ENCODE measurements around the gene PSMD9. TPM values are rescaled to one million over a fixed set of nuclear protein-coding genes. Genes with fewer than 3 reads are reported as not detected.

PSMD9 gene
- polyA plus RNA-seq, 1 donor (not counting 4 experiments of a cell fraction or from before 2014, with no cell fraction given), result 84.8 TPM

GRCh38 chr12:121933522-121934308 lies 45.1 kb downstream of the PSMD9 start:
- Histone ChIP-seq H4K20me1 (ENCODE audit: control insufficient read depth, extremely low read depth, insufficient read depth, low read length) (no peaks in the 10 kb centered on the region), H2AFZ (ENCODE audit: control insufficient read depth, low read length) (no peak overlapping the region), H3K4me1 (ENCODE audit: control insufficient read depth, extremely low read depth, insufficient read depth, low read length) (peaks cover under 1% of the 10 kb centered on the region), H3K4me2 (ENCODE audit: control insufficient read depth, extremely low read depth, insufficient read depth, low read depth, low read length) (no peak overlapping the region), H3K9ac (ENCODE audit: control insufficient read depth, extremely low read depth, insufficient read depth, low read length) (no peak overlapping the region), H3K4me3 (ENCODE audit: control insufficient read depth in 2 of 3, extremely low read depth in 1 of 3, insufficient read depth in 2 of 3, low read depth in 1 of 3, low read length in 3 of 3) (no peak overlapping the region), H3K27me3 (ENCODE audit: control insufficient read depth, extremely low read depth, insufficient read depth, low read length) (no peaks in the 10 kb centered on the region), H3K9me1 (ENCODE audit: control insufficient read depth, extremely low read depth, insufficient read depth, low read length) (no peaks in the 10 kb centered on the region), H3K27ac (ENCODE audit: control insufficient read depth, insufficient read depth, low read length) (no peak overlapping the region), H3K9me3 (ENCODE audit: control insufficient read depth, low read depth, low read length) (no peaks in the 10 kb centered on the region), H3K79me2 (ENCODE audit: control insufficient read depth, insufficient read depth, low read length) (no peaks in the 10 kb centered on the region), H3K36me3 (ENCODE audit: control insufficient read depth in 2 of 2, extremely low read depth in 1 of 2, insufficient read depth in 2 of 2, low read length in 2 of 2) (peaks cover 19 to 20% of the 10 kb centered on the region in 2 experiments)
- dilution Hi-C loops (cut with MboI; ENCODE audit: extremely low pct_ligation_motif_present, low sequenced_read_pairs), result no loop called here
- no peak for FAIRE-seq
- no peak for DNase-seq (ENCODE audit: low read depth, low spot score)
- TF ChIP-seq EZH2 (IDR thresholded peaks at IDR 0.05; ENCODE audit: low read length), result no peak
- TF ChIP-seq CTCF (optimal IDR thresholded peaks at IDR 0.05 in 1 of 3, IDR thresholded peaks at IDR 0.05 in 1 of 3, conservative IDR thresholded peaks at IDR 0.05 in 1 of 3; ENCODE audit: extremely low read depth in 1 of 3, insufficient read depth in 2 of 3, low read length in 3 of 3), result peak; percentile 9 to 27 (median 18)

- no peaks in the 10 kb centered on the region for H3K79me2 ChIP-seq (ENCODE audit: control insufficient read depth, insufficient read depth, low read length)
- FAIRE-seq, result no peak
- no peaks in the 10 kb centered on the region for H4K20me1 ChIP-seq (ENCODE audit: control insufficient read depth, extremely low read depth, insufficient read depth, low read length)
- H3K9me1 ChIP-seq (ENCODE audit: control insufficient read depth, extremely low read depth, insufficient read depth, low read length), result no peaks in the 10 kb centered on the region
- H3K9me3 ChIP-seq (ENCODE audit: control insufficient read depth, low read depth, low read length), result no peaks in the 10 kb centered on the region
- dilution Hi-C loops (cut with MboI; ENCODE audit: extremely low pct_ligation_motif_present, low sequenced_read_pairs), result no loop called here
- TF ChIP-seq EZH2 (IDR thresholded peaks at IDR 0.05; ENCODE audit: low read length), result no peak
- no peak for TF ChIP-seq CTCF (optimal IDR thresholded peaks at IDR 0.05 in 1 of 3, IDR thresholded peaks at IDR 0.05 in 1 of 3, conservative IDR thresholded peaks at IDR 0.05 in 1 of 3; ENCODE audit: extremely low read depth in 1 of 3, insufficient read depth in 2 of 3, low read length in 3 of 3)
- no peak overlapping the region for H3K27ac ChIP-seq (ENCODE audit: control insufficient read depth, insufficient read depth, low read length)
- peaks cover 19 to 20% of the 10 kb centered on the region in 2 experiments for H3K36me3 ChIP-seq (ENCODE audit: control insufficient read depth in 2 of 2, extremely low read depth in 1 of 2, insufficient read depth in 2 of 2, low read length in 2 of 2)
- no peak overlapping the region for H3K4me3 ChIP-seq (ENCODE audit: control insufficient read depth in 2 of 3, extremely low read depth in 1 of 3, insufficient read depth in 2 of 3, low read depth in 1 of 3, low read length in 3 of 3)
- no peak overlapping the region for H3K4me2 ChIP-seq (ENCODE audit: control insufficient read depth, extremely low read depth, insufficient read depth, low read depth, low read length)
- H3K9ac ChIP-seq (ENCODE audit: control insufficient read depth, extremely low read depth, insufficient read depth, low read length), result no peak overlapping the region
- H3K4me1 ChIP-seq (ENCODE audit: control insufficient read depth, extremely low read depth, insufficient read depth, low read length), result peaks cover 6% of the 10 kb centered on the region
- no peaks in the 10 kb centered on the region for H3K27me3 ChIP-seq (ENCODE audit: control insufficient read depth, extremely low read depth, insufficient read depth, low read length)
- DNase-seq (ENCODE audit: low read depth, low spot score), result no peak
- no peak overlapping the region for H2AFZ ChIP-seq (ENCODE audit: control insufficient read depth, low read length)
These were observed 45.7 kb downstream of the PSMD9 start for GRCh38 chr12:121934309-121934664.
